ENCODE data around the gene TMEM117.

Gene TMEM117

DNA sequence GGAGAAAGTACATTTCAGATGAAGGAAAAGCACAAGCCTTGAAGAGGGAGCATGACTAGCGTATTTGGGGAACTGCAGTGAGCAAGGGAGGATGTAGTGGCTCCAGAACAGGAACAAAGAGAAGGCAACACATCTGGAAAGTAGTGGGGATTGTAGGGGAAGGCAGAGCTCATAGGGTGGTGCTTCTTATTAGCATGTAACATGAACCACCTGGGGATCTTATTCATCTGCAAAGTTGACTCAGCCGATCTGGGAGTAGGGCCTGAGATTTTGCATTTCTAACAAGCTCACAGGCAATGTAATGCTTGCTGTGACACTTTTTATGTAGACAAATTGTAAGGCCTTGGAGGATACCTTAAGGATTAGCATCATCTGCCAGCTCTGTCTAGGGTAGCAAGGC is 592.9 kb downstream of the TMEM117 start:
- Mint-ChIP-seq H3K36me3 (no peaks in the 10 kb centered on the region), H3K4me1 (no peaks in the 10 kb centered on the region), H3K9me3 (no peaks in the 10 kb centered on the region), H3K27ac (no peak overlapping the region), H3K4me3 (no peak overlapping the region)
- DNase-seq (ENCODE audit: low spot score in 2 of 2) (no peak), ATAC-seq (no peak)

DNA sequence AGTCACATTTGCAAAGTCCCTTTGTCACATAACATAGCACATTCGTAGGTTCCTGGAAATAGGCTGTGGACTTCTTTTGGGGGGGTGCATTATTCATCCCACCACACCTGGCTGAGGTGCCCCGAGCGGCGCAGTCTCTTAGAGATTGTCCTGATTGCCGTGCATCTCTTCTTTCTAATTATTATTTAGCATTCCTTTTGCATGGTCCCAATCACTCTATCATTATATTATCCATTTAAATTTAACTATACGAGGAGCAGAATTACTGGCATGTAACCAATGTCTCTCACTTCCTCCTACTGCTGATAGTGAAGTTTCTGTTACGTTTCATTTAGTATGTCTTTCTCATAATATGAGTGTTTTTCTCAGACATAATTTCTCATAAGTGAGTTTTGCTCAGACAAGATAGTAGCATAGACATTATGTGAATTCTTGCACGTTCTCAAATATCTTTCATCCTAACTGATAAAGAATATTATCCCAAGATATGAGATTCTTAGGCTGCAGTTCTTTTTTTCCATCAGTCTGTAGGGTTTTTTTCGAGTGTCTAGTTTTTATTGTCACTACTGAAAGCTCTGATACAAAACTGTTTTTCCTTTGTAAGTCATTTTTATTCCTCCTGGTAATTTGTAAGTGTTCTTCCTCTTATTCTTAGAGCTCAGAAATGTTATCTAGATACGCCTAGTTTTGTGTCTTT is 595.9 kb downstream of the TMEM117 start:
- Mint-ChIP-seq H3K4me3 (no peak overlapping the region), H3K36me3 (no peaks in the 10 kb centered on the region), H3K27ac (no peak overlapping the region), H3K9me3 (no peaks in the 10 kb centered on the region), H3K4me1 (no peaks in the 10 kb centered on the region)
- DNase-seq (ENCODE audit: low spot score in 2 of 2) = no peak
- no peak for ATAC-seq

DNA sequence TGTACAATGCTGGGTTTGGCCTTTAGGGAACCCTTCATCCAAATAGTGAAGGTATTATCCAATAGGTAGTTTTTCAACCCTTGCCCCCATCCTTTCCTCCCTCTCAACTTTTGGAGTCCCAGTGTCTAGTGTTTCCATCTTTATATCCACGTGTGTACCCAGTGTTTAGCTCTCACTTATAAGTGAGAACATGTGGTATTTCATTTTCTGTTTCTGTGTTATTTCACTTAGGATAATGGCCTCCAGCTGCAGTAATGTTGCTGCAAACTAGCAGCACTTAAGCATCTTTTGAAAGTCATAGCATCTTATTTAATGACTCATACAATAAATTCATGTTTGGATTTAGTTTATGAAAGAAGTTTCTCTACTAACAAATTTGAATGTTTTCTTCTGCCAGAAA is 597.8 kb downstream of the TMEM117 start:
- Mint-ChIP-seq H3K4me1 (no peaks in the 10 kb centered on the region), H3K27ac (no peak overlapping the region), H3K9me3 (no peaks in the 10 kb centered on the region), H3K36me3 (no peaks in the 10 kb centered on the region), H3K4me3 (no peak overlapping the region)
- DNase-seq (ENCODE audit: low spot score in 2 of 2) (no peak), ATAC-seq (no peak)

DNA sequence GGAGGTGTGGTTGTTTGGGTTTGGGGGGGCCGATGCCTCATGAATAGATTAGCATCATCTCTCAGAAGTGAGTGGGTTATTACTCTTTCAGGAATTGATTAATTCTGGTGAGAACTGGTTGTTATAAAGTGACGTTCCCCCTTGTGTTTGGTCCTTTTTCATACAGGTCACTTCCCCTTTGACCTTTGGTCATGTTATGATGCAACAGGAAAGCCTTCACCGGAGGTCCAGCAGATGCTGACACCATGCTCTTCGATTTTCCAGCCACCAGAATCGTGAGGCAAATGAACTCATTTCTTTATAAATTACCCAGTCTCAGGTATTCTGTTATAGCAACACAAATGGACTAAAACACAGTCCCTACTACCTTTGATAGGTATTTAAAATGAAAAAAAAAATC is 600.9 kb downstream of the TMEM117 start:
- no peaks in the 10 kb centered on the region for H3K9me3 Mint-ChIP-seq
- H3K4me3 Mint-ChIP-seq = no peak overlapping the region
- H3K4me1 Mint-ChIP-seq = no peaks in the 10 kb centered on the region
- no peak for DNase-seq (ENCODE audit: low spot score in 2 of 2)
- no peak overlapping the region for H3K27ac Mint-ChIP-seq
- ATAC-seq = no peak
- no peaks in the 10 kb centered on the region for H3K36me3 Mint-ChIP-seq
